GM12878 (cell line): Measurements from ENCODE around the gene UCKL1. TPM values are rescaled to one million over a fixed set of nuclear protein-coding genes. Genes with fewer than 3 reads are reported as not detected.

Experiments
- ASH2L ChIP-seq: fragments of 300-600, 200-600 bp; sonication (generic); IDR thresholded peaks from 2 replicates; pipeline ENCODE4 v1.6.1; 2017; ENCODE audit warnings: low read depth, mild to moderate bottlenecking, borderline replicate concordance
- ATF2 ChIP-seq: IDR thresholded peaks from 2 replicates; pipeline ENCODE4 v1.6.1; 2012; ENCODE audit warnings: low read length, inconsistent platforms
- BCL11A ChIP-seq: IDR thresholded peaks from 2 replicates; pipeline ENCODE4 v1.6.1; 2011; ENCODE audit warnings: low read depth, low read length
- CHD1 ChIP-seq: IDR thresholded peaks from 2 replicates; pipeline ENCODE4 v1.6.1; 2012; ENCODE audit warnings: low read depth, low read length, improper control_type of control experiment
- CHD4 ChIP-seq: fragments of 200-600 bp; sonication (generic); IDR thresholded peaks from 2 replicates; pipeline ENCODE4 v1.6.1; 2016; ENCODE audit warnings: mild to moderate bottlenecking
- FOS ChIP-seq: IDR thresholded peaks from 3 replicates; pipeline ENCODE4 v1.6.1; 2011; ENCODE audit warnings: borderline replicate concordance; ENCODE audit not compliant: insufficient read length; ENCODE audit errors: extremely low read depth
- IRF3 ChIP-seq: fragments of 450-650 bp; IDR thresholded peaks from 2 replicates; pipeline ENCODE4 v1.6.1; 2014; ENCODE audit warnings: mild to moderate bottlenecking
- NFIC ChIP-seq: IDR thresholded peaks from 2 replicates; pipeline ENCODE4 v1.6.1; 2012; ENCODE audit warnings: low read depth, mild to moderate bottlenecking, inconsistent platforms, low read length, moderate library complexity
- PAX5 ChIP-seq: IDR thresholded peaks from 2 replicates; pipeline ENCODE4 v1.6.1; 2011; ENCODE audit warnings: low read depth, low read length, borderline replicate concordance
- PBX3 ChIP-seq: IDR thresholded peaks from 2 replicates; pipeline ENCODE4 v1.6.1; 2011; ENCODE audit warnings: mild to moderate bottlenecking, low read depth, low read length, moderate library complexity; ENCODE audit not compliant: insufficient replicate concordance
- POLR2A ChIP-seq: IDR thresholded peaks from 2 replicates; pipeline ENCODE4 v1.6.1; 2011; ENCODE audit warnings: low read depth, mild to moderate bottlenecking, low read length
- POLR2AphosphoS2 ChIP-seq: IDR thresholded peaks from 2 replicates; pipeline ENCODE4 v1.6.1; 2011; ENCODE audit warnings: low read depth, mild to moderate bottlenecking, low read length, improper control_type of control experiment, moderate library complexity
- POLR2AphosphoS5 ChIP-seq: IDR thresholded peaks from 2 replicates; pipeline ENCODE4 v1.6.1; 2011; ENCODE audit warnings: mild to moderate bottlenecking, low read length, inconsistent platforms
- RBBP5 ChIP-seq: fragments of 200-600 bp; sonication (generic); conservative IDR thresholded peaks from 2 replicates; pipeline ENCODE4 v1.6.1; 2016
- RCOR1 ChIP-seq: conservative IDR thresholded peaks from 2 replicates; pipeline ENCODE4 v1.6.1; 2012; ENCODE audit warnings: low read depth, low read length, improper control_type of control experiment
- RFX5 ChIP-seq: IDR thresholded peaks from 2 replicates; pipeline ENCODE4 v1.6.1; 2011; ENCODE audit warnings: low read depth, low read length, improper control_type of control experiment
- SIN3A ChIP-seq: IDR thresholded peaks from 2 replicates; pipeline ENCODE4 v1.6.1; 2012; ENCODE audit warnings: low read depth, low read length, improper control_type of control experiment
- ZBTB4 ChIP-seq: fragments of 450-650 bp; formaldehyde crosslinking; IDR thresholded peaks from 2 replicates; pipeline ENCODE4 v1.4.0; 2022; ENCODE audit warnings: mild to moderate bottlenecking, moderate library complexity
- ZNF274 ChIP-seq: IDR thresholded peaks from one replicate; pipeline ENCODE4 v1.8.0; 2011; ENCODE audit not compliant: insufficient read length, insufficient read depth
- polyA plus RNA-seq, 11 experiments: library from polyadenylated mRNA; depleted of rRNA in 4 of 11; unstranded in 6 of 11; stranded (reverse) in 5 of 11; fragments of >200 nt; fragmentation: Nextera tagmentation in 4 of 11; fragmentation: Illumina TruSeq in 1 of 11; extraction: Ambion mirVana in 4 of 11; extraction: Trizol in 1 of 11; gene quantifications; 1 replicate in 1 of 11; 2 replicates in 10 of 11; pipeline versions ENCODE4 v1.2.1 to v1.2.3, GENCODE V29; 2011 to 2016; ENCODE audit warnings: inconsistent platforms in 2 of 11, missing spikeins in 2 of 11, low read depth in 1 of 11
- total RNA-seq, 4 experiments: library from RNA; depleted of rRNA in 3 of 4; stranded (reverse); fragments of >200 nt in 3 of 4; fragmentation: Illumina TruSeq in 1 of 4; extraction: Trizol in 1 of 4; gene quantifications; 2 replicates each; pipeline versions ENCODE4 v1.2.1 to v1.2.3, GENCODE V29; 2013 to 2021
- TF ChIP-seq, protein P1 (sequence below): IDR thresholded peaks from 2 replicates; pipeline ENCODE4 v1.6.1; 2011; ENCODE audit warnings: low read depth, low read length, improper control_type of control experiment, borderline replicate concordance
- TF ChIP-seq, protein P2 (sequence below): fragments of 450-650 bp; IDR thresholded peaks from 2 replicates; pipeline ENCODE4 v1.6.1; 2017; ENCODE audit warnings: mild to moderate bottlenecking, low read depth, inconsistent platforms; ENCODE audit not compliant: poor library complexity, severe bottlenecking

The UCKL1 gene
- total and polyA plus RNA-seq, 10 of the 15 experiments (the other 5 are each of a cell fraction or from before 2014, with no cell fraction given) = 2.4 to 36.3 (median 24.8) TPM

- no peak for TF ChIP-seq IRF3
- no peak for TF ChIP-seq SIN3A
- no peak for TF ChIP-seq POLR2AphosphoS5
- no peak for TF ChIP-seq RBBP5
- no peak for TF ChIP-seq FOS
- no peak for TF ChIP-seq RCOR1
- TF ChIP-seq, protein P1, sequence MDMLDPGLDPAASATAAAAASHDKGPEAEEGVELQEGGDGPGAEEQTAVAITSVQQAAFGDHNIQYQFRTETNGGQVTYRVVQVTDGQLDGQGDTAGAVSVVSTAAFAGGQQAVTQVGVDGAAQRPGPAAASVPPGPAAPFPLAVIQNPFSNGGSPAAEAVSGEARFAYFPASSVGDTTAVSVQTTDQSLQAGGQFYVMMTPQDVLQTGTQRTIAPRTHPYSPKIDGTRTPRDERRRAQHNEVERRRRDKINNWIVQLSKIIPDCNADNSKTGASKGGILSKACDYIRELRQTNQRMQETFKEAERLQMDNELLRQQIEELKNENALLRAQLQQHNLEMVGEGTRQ = no peak
- TF ChIP-seq PBX3 = no peak
- no peak for TF ChIP-seq ZNF274
- TF ChIP-seq POLR2A = peak; percentile 61
- no peak for TF ChIP-seq ASH2L
- TF ChIP-seq NFIC = no peak; the same call in 1 of the 2 replicates
- TF ChIP-seq, protein P2, sequence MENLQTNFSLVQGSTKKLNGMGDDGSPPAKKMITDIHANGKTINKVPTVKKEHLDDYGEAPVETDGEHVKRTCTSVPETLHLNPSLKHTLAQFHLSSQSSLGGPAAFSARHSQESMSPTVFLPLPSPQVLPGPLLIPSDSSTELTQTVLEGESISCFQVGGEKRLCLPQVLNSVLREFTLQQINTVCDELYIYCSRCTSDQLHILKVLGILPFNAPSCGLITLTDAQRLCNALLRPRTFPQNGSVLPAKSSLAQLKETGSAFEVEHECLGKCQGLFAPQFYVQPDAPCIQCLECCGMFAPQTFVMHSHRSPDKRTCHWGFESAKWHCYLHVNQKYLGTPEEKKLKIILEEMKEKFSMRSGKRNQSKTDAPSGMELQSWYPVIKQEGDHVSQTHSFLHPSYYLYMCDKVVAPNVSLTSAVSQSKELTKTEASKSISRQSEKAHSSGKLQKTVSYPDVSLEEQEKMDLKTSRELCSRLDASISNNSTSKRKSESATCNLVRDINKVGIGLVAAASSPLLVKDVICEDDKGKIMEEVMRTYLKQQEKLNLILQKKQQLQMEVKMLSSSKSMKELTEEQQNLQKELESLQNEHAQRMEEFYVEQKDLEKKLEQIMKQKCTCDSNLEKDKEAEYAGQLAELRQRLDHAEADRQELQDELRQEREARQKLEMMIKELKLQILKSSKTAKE = peak; percentile 49
- TF ChIP-seq PAX5 = no peak
- no peak for TF ChIP-seq CHD4
- TF ChIP-seq ATF2 = no peak
- no peak for TF ChIP-seq ZBTB4
- TF ChIP-seq CHD1 = no peak
- no peak for TF ChIP-seq RFX5
- no peak for TF ChIP-seq POLR2AphosphoS2
- TF ChIP-seq BCL11A = no peak
Observed at GRCh38 chr20:63896264-63897105, 59.7 kb downstream of the UCKL1 start (continued).
